HG03342 (cell line): Measurements from ENCODE around the gene DESI1.
"Not testable (repeated sequence)": the region's sequence is repeated elsewhere in the genome, so short reads cannot be mapped to it uniquely, and the experiment has no call there.

Source experiments
- ATAC-seq: cut with Tn5 transposase; IDR thresholded peaks from one replicate; pipeline ENCODE4 v1.9.1; 2021; ENCODE audit warnings: mild to moderate bottlenecking, moderate library complexity; ENCODE audit not compliant: unreplicated experiment

DESI1 gene

DNA sequence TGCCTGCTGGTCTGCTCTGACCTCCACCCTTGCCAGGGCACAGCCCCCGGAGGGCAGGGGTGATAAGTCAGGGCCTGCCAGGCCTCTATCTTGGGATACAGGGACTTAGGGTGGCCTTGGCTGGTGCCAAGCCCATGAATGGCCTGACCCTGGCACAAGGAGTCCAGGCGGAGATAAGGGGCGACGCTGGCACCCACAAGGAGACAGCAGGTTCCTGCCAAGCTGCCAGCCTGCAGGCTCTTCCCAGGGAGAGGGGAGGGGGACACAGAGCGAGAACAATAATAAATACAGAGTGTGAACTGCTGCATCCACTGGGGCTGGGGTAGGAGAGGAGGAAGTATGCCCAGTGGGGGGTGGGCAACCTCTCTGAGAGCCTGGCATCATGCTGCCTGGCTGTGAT lies 59.1 kb downstream of the DESI1 start:
- no peak for ATAC-seq

DNA sequence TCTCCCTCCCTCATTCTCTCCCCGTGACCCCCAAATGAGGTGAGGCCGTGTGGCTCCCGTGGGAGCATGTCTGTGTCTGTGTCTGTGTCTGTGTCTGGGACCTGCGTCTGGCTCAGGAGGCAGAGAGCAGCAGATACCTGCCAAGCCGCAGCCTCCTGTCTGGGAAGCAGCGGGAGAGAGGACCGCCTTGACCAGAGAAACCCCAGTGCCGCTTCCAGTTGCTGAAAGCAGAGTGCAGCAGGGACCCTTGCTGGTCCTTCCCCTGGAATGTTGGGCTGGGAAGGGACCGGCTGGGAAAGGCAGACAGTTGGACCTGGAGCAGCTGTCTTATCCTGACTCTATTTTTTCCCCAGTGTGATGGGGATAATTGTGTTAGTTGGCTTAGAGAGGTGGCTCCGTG lies 59.5 kb downstream of the DESI1 start:
- ATAC-seq = no peak

DNA sequence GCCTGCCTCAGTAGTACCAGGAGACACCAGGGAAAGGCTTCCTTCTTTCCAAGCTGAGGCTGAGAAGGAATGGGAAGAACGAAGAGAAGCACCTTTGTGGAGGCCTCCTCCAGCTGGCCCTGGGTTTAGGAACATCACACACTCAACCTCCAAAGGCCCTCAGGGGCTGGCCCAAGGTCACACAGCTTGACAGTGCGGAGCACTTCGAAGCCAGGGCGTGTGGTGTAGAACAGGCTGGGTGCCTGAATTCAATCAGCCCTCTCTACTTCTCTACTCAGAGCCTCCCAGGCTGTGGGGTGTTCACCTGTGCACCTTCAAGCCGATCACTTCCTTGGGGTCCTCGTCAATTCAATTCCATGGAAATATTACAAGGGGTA lies 60.8 kb downstream of the DESI1 start:
- no peak for ATAC-seq

DNA sequence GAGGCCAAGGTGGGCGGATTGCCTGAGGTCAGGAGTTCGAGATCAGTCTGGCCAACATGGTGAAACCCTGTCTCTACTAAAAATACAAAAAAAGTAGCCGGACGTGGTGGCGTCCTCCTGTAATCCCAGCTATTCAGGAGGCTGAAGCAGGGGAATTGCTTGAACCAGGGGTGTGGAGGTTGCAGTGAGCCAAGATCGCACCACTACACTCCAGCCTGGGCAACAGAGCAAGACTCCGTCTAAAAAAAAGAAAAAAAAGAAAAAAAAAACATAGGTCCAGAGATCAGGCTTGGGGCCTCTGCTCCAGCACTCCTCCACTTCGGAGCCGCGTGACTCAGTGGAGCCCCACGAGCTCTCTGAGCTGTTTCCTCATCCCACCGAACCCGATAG lies 62.6 kb downstream of the DESI1 start:
- not testable (repeated sequence) for ATAC-seq

DNA sequence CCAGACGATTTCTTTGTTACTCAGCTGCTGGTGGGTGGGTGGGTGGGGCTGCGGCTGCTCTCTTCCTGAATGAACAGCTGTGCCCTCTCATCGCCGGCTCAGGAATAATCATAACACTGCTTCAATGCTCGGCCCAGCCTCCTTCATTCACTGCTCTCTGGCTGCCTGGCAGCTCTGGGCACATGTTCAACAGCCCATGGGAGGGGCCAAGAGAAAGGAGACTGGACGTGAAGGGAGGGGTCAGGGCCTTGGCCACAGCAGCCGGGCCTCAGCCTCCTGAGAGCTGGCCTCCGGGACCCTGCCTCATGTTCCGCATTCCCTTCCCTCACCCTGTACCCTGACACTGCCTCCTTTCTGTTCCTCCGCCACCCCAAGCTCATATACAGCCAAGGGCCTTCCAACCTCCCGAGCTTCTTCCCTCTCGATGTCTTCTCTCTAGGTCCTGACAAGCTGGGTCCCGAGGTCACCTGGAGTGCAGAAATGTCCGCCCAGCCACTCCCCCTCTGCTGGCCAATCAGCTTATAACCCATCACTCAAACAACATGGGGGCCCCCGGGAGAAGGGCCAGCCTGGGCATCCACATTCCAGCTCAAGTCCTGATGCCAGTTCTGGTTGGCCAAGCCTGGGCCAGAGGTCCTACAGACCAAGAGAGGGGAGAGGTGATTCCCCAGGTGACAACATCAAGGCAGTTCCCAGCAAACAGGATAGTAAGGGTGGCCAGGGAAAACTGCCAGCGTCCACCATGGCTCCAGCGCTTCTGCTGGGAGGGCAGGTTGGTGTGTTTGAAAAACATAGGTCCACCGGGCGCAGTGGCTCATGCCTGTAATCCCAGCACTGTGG lies 63.2 kb downstream of the DESI1 start:
- no peak for ATAC-seq

DNA sequence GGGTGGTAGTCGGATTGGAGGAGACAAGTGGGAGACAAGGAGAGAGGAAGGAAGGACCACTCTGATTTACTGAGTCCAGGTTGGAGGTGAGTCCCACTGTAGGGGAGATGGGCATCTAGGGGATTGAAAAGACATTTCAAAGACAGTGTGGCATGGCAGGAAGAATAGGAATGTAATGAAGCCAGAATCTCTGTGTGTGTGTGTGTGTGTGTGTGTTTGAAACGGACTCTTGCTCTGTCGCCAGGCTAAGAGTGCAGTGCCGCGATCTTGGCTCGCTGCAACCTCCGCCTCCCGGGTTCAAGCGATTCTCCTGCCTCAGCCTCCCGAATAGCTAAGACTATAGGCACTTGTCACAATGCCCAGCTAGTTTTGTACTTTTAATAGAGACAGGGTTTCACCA lies 64.3 kb downstream of the DESI1 start:
- ATAC-seq = no peak

DNA sequence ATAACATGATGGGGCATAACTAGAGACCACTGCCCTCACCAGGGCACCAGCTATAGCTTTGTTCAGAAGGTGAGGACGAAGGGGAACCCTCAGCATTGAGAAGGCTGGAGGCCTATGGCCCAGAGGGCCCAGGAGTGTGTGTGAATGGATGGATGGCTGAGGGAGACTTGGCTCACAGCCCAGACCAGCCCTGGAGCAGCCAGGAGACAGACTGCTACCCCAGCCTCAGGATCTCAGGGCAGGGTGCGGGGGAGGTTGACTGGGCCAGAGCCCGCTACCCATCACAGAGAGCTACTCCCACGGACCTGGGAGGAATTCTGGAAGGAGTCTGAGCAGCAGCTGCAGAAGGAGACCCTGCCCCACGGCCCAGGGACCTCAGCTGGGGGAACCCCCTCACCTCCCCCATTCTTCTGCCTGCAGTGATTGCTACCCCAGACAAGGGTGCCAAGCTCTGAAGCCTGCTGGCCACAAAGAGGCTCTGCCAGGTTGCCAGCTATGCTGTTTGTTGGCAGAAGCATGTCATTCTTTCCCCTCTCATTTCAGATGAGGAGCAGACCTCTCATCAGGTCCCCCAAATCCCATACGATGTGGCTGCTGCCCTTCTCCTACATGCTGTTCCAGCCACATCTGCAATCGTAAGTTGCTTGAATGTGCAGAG lies 65.4 kb downstream of the DESI1 start:
- ATAC-seq = no peak

DNA sequence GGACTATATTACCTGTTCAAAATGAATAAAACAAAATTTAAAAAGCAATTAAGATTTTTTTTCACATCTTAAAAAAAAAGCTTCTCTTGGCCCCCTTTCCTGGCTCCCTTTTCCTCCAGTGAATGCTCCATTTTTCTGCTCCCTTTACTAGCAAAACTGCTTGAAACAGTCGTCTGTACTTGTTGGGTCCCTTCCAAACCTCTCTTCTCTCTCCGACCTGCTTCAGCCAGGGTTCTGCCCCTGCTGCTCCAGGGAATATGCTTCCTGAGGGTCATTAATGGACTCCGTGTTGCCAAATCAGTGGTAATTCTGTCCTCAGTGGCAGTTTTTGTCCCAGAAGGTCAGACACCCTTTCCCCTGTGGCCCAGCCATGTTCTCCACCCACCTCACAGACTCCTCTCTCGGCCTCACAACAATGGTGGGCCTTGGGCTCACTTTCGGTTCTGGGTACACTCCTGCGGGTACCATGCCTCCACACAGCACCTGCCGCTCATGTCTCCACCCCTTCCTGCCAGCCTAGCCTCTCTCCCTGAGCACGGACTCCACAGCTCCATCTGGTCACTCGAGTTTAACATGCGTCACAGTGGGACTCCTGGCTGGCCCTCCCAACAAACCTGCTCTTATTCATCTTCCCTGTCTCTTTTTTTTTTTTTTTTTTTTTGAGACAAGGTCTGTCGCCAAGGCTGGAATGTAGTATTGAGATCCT lies 68.8 kb downstream of the DESI1 start:
- no peak for ATAC-seq

DNA sequence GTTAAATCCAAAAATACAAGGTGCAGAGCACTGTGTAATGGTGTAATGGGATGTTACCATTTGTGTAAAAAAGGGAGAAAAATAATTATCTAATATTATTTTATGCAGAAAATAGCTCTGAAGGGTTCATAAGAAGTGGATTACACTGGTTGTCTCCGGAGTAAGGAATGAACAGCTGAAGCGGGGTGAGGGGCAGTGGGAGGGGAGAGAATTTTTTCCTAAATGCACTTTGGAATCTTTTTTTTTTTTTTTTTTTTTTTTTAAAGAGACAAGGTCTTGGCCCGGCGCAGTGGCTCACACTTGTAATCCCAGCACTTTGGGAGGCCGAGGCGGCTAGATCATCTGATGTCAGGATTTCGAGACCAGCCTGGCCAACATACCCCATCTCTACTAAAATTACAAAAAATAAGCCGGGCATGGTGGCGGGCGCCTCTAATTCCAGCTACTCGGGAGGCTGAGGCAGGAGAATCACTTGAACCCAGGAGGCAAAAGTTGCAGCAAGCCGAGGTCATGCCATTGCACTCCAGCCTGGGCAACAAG lies 69.8 kb downstream of the DESI1 start:
- ATAC-seq = no peak

DNA sequence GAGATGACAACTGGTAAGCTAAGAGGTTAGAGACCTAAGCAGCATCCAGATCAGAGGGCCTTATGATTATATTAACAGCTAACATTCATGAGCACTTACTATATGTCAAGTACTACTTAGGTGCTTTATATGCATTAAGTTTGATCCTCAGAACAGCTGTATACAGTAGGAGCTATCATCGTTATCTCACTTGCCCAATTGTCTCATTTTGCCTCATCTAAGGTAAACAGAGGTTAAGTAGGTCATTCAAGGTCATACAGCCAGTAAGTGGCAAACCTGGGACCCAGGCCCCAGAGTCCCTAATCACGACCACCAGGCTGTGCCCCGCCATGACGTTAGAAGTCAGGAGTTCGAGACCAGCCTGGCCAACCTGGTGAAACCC lies 72.0 kb downstream of the DESI1 start:
- no peak for ATAC-seq
